Mucosa of rectum (tissue), 2 donors: ENCODE results near the gene SEC24C.
A peak's percentile ranks its signal among the peaks of the same experiment; 100 is the strongest.
"Not testable (repeated sequence)": the region's sequence is repeated elsewhere in the genome, so short reads cannot be mapped to it uniquely, and the experiment has no call there.

Source experiments
- H3K27ac ChIP-seq, 2 donors: one replicate each; pipeline ENCODE4 v1.7.0; 2013; ENCODE audit warnings: inconsistent platforms in 2 of 2, low read depth in 2 of 2, low read length in 2 of 2
- H3K27me3 ChIP-seq, 2 donors: one replicate each; pipeline ENCODE4 v1.7.0; 2013; ENCODE audit warnings: low read length in 2 of 2; ENCODE audit not compliant: control insufficient read depth in 2 of 2, insufficient read depth in 2 of 2
- H3K36me3 ChIP-seq, 2 donors: one replicate each; pipeline ENCODE4 v1.7.0; 2013; ENCODE audit warnings: low read length in 2 of 2; ENCODE audit not compliant: control insufficient read depth in 2 of 2, insufficient read depth in 2 of 2
- H3K4me1 ChIP-seq, 2 donors: one replicate each; pipeline ENCODE4 v1.7.0; 2013; ENCODE audit warnings: low read length in 2 of 2, mild to moderate bottlenecking in 1 of 2; ENCODE audit not compliant: control insufficient read depth in 2 of 2, insufficient read depth in 2 of 2
- H3K4me3 ChIP-seq, 2 donors: one replicate each; pipeline ENCODE4 v1.7.0; 2013; ENCODE audit warnings: low read length in 2 of 2
- H3K9ac ChIP-seq, 2 donors: one replicate each; pipeline ENCODE4 v1.7.0; 2013; ENCODE audit warnings: low read length in 2 of 2, low read depth in 1 of 2, mild to moderate bottlenecking in 1 of 2
- H3K9me3 ChIP-seq, 2 donors: one replicate each; pipeline ENCODE4 v1.7.0; 2013; ENCODE audit warnings: low read length in 2 of 2; ENCODE audit not compliant: control insufficient read depth in 2 of 2
- donor health status: healthy.
- donor health status: Normal muscosa, but diverticular disease.

The SEC24C gene

DNA sequence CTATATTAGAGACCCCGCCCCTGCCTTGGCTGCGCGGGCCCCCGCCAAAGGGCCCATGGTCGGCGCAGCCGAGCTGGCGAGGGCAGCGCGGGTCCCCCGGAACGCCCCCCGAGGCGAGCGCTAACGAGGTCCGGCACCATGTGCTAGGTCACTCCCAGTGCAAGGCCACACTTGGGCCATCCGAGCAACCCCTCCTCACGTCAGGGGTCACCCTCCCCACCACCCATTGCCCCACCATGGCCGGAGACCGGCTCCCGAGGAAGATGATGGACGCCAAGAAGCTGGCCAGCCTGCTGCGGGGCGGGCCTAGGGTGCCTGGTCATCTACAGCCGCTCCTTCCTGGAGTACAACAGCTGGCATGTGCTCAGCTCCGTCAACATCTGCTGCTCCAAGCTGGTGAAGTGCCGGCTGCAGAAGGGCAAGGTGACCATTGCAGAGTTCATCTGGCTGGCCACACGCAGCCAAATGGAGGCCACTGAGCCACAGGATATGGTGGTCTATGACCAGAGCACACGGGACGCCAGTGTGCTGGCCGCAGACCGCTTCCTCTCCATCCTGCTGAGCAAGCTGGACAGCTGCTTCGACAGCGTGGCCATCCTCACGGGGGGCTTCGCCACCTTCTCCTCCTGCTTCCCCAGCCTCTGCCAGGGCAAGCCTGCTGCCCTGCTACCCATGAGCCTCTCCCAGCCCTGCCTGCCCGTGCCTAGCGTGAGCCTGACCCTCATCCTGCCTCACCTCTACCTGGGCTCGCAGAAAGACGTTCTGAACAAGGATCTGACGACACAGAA is 12.4 kb upstream of the SEC24C start:
- Histone ChIP-seq H3K4me3 (no peak overlapping the region), H3K9ac (no peak overlapping the region), H3K9me3 (no peaks in the 10 kb centered on the region), H3K27ac (no peak overlapping the region), H3K36me3 (peaks cover 7 to 20% of the 10 kb centered on the region in 2 donors), H3K4me1 (peaks cover 0 to 5% of the 10 kb centered on the region in 2 donors), H3K27me3 (no peaks in the 10 kb centered on the region)

DNA sequence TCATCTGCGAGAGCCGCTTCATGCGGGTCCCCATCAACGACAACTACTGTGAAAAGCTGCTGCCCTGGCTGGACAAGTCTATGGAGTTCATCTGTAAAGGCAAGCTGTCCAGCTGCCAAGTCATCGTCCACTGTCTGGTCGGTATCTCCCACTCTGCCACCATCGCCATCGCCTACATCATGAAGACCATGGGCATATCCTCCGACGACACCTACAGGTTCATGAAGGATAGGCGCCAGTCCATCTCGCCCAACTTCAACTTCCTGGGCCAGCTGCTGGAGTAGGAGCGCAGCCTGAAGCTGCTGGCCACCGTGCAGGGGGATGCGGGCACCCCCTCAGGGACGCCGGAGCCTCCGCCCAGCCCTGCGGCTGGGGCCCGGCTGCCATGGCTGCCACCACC is 11.7 kb upstream of the SEC24C start:
- Histone ChIP-seq H3K4me1 (peaks cover 0 to 5% of the 10 kb centered on the region in 2 donors), H3K36me3 (peaks cover 2 to 15% of the 10 kb centered on the region in 2 donors)

DNA sequence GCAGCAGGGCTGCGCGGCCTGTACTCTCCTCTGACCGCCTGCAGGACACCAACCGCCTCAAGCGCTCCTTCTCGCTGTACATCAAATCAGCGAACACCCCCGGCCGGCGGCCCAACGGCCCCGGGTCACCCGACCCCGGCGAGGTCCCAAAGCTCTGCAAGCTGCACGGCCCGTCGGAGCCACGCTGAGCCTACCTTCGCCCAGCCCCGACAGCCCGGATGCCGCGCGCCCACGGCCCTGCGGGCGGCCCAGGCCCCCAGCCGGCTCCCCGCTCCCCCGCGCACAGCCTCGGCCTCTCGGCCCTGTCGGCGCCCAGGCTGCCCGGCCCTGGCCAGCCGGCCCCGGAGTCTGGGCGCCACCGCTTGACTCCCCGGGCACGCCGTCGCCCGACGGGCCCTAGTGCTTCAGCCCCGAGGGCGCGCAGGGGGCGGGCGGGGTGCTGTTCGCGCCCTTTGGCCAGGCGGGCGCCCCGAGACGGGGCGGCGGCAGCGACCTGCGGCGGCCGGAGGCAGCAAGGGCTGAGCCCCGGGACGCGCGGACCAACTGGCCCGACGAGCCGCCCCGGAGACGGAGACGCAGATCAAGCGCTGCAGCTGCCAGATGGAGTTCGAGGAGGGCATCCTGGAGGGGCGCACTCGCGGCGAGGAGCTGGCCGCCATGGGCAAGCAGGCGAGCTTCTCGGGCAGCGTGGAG is 11.1 kb upstream of the SEC24C start:
- H3K36me3 ChIP-seq = peaks cover 0 to 10% of the 10 kb centered on the region in 2 donors
- H3K9me3 ChIP-seq = no peaks in the 10 kb centered on the region
- H3K27ac ChIP-seq = no peak overlapping the region
- H3K9ac ChIP-seq = no peak overlapping the region
- H3K4me1 ChIP-seq = peaks cover 0 to 5% of the 10 kb centered on the region in 2 donors
- no peaks in the 10 kb centered on the region for H3K27me3 ChIP-seq
- H3K4me3 ChIP-seq = no peak overlapping the region

More for the DNA sequence above, 11.7 kb upstream of the SEC24C start:
- H3K9me3 ChIP-seq = no peaks in the 10 kb centered on the region
- H3K27me3 ChIP-seq = no peaks in the 10 kb centered on the region
- no peak overlapping the region for H3K9ac ChIP-seq
- H3K4me3 ChIP-seq = no peak overlapping the region
- no peak overlapping the region for H3K27ac ChIP-seq

DNA sequence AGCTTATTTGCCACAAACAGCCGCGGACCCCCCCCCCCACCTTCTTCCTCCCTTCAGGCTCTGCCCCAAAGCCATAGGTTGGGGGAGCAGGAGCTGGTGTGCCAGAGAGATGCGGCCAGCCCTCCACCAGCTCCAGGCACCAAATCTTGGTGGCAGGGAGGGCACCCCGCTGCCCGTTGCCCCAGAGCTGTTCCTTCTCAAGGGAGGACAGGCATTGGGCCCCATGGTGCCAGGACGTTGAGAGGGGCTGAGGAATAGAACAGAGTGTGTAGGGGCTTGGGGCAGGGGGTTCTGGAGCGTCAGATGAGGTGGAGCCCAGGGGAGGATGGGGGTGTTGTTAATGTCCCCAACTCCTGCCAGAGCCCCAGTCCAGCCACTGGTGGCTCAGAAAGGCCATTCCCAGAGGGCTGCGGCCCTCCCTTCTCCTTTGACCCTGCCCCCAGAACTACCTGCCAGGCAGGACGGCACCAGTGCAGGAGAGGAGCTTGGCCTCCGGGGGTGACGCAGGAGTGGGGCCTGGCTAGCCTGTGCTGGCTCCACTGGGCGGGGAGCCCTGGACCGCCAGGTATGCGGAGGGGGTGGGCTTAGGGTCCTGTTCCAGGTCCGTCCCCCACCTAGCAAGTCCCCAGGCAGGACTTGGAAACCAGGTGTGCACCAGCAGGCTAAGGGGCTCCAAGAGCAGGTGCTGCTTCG is 10.0 kb upstream of the SEC24C start:
- Histone ChIP-seq H3K4me3 (no peak overlapping the region), H3K27me3 (no peaks in the 10 kb centered on the region), H3K4me1 (peaks cover 0 to 5% of the 10 kb centered on the region in 2 donors), H3K36me3 (peaks cover 0 to 9% of the 10 kb centered on the region in 2 donors), H3K27ac (no peak overlapping the region), H3K9me3 (no peaks in the 10 kb centered on the region), H3K9ac (no peak overlapping the region)

DNA sequence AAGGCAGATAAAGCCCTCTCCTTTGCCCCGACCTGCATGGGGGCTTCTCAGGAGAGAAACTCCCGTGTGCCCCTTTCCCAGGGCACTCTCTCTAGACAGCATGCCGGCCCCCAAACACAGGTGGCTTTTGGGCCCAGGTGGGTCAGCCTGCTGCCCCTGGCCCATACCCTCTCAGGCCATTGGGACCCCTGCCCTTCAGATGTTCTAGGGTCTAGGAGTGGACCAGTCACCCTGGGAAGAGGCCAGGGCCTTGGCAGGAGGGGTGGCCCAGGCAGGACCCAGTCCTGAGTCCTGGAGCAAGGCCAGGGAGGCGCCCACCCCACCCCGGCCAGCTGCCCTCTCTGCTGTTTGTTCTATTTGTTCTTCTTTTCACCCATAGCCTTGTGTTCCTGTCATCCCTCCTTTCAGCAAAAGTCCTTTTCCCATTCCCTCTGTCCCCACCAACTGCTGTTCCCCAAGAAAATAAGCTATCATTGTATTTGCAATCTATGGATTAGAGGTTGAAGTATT is 9.3 kb upstream of the SEC24C start:
- peaks cover 0 to 2% of the 10 kb centered on the region in 2 donors for H3K4me1 ChIP-seq
- H3K4me3 ChIP-seq = no peak overlapping the region
- H3K9me3 ChIP-seq = no peaks in the 10 kb centered on the region
- no peak overlapping the region for H3K27ac ChIP-seq
- peaks cover 0 to 9% of the 10 kb centered on the region in 2 donors for H3K36me3 ChIP-seq
- H3K27me3 ChIP-seq = no peaks in the 10 kb centered on the region
- no peak overlapping the region for H3K9ac ChIP-seq

DNA sequence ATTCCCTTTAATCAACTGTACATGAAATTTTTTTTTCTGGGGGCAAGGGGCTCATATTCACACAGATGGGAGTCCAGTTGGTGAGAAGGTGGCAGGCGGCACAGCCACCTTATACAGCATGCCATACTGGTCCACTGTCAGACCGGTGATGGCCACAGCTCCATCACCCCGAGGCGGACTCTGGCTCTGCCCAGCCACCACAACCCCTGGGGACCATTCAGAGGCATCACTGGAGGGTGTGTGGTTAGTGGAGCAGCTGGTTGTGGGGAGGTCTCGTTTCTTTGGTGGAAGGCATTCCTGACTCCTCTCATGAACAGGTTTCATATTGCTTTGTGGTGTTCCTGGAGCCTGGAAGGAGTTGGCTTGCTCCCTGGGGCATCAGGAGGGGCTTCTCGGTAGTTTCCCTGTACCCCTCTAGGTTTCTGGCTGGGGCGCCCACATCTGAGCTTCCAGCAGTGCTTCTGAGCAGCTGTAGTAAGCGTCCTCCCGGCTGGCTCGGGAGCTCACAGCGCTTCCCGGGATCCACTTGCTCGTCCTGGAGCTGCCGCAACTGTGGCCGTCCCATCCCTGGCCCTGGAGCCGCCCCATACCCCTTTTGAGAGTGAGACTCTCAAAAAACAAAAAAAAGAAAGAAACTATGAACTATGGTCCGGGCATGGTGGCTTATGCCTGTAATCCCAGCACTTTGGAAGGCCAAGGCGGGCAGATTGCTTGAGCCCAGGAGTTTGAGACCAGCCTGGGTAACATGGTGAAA is 3.5 kb upstream of the SEC24C start:
- H3K27ac ChIP-seq, H3K36me3 ChIP-seq, H3K9me3 ChIP-seq, H3K9ac ChIP-seq, H3K27me3 ChIP-seq, H3K4me3 ChIP-seq: not testable (repeated sequence)
- H3K4me1 ChIP-seq = peaks cover 7 to 14% of the 10 kb centered on the region in 2 donors

DNA sequence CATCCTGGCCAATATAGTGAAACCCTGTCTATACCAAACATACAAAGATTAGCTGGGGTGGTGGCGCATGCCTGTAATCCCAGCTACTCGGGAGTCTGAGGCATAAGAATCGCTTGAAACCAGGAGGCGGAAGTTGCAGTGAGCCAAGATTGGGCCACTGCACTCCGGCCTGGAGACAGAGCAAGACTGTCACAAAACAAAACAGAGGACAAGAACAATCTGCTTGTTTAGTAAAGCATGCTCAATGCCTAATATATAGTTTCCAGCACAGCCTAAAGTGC is 1.8 kb upstream of the SEC24C start:
- Histone ChIP-seq H3K9me3 (no peaks in the 10 kb centered on the region), H3K9ac (no peak overlapping the region), H3K4me1 (peaks cover 7 to 14% of the 10 kb centered on the region in 2 donors), H3K27me3 (no peaks in the 10 kb centered on the region), H3K36me3 (peaks cover 4 to 5% of the 10 kb centered on the region in 2 donors), H3K4me3 (no peak overlapping the region), H3K27ac (no peak overlapping the region)

DNA sequence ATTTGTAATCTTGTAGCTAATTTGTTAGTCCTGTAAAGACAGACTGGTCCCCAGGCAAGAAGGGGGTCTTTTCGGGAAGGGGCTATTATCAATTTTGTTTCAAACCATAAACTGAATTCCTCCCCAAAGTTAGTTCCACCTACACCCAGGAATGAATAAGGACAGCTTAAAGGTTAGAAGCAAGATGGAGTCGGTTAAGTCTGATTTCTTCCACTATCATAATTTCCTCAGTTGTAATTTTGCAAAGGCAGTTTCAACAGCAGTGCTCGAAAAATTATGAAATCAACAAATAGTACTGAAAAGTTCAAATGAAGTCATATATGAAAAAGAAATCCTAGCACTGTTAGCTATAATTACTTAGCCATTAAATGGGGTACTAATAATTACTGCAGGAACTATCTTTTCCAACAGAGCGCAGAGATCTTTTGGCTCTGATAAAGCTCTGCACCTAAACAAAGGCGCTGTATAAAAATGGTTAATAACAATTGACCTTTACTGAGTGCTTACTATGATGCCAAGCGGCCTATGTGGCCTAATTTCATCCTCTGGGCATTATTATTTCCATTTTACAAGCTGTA is 756 bp upstream of the SEC24C start:
- peak overlapping the region; percentile 87 to 99 for H3K9ac ChIP-seq
- H3K9me3 ChIP-seq = no peaks in the 10 kb centered on the region
- peaks cover 7 to 14% of the 10 kb centered on the region in 2 donors for H3K4me1 ChIP-seq
- peak overlapping the region; percentile 95 to 96 for H3K27ac ChIP-seq
- H3K27me3 ChIP-seq = no peaks in the 10 kb centered on the region
- H3K4me3 ChIP-seq = peak overlapping the region; percentile 95 to 99
- H3K36me3 ChIP-seq = peaks cover 4 to 5% of the 10 kb centered on the region in 2 donors

DNA sequence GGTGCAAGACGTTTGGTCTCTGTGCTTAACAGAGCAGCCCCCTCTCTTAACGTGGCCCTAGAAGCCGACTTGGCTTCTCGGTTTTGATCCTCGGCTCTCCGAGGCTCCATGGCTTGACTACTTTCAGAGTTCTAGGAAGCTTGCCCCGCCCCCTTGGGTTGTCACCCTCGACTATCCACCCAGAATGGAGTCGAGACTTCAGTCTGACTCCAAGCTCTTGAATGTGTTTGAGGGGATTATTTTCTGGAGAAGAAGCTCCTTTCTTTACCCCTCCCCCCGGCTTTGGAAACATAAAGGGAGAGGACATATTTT is 448 bp downstream of the SEC24C start:
- Histone ChIP-seq H3K4me1 (peaks cover 7 to 14% of the 10 kb centered on the region in 2 donors), H3K27me3 (no peaks in the 10 kb centered on the region), H3K9me3 (no peaks in the 10 kb centered on the region), H3K9ac (peak overlapping the region; percentile 87 to 99), H3K4me3 (peak overlapping the region; percentile 95 to 99), H3K36me3 (peaks cover 10 to 11% of the 10 kb centered on the region in 2 donors), H3K27ac (peak overlapping the region; percentile 95 to 96)
